Adipocyte (in vitro differentiated cells): Measurements from ENCODE around the gene OTUB1.

Experiments used
- DNase-seq: peaks from one replicate; pipeline ENCODE4 v3.0.0-alpha.2; 2015; ENCODE audit warnings: low read depth
- H3K27me3 ChIP-seq: replicated peaks from 2 replicates; pipeline ENCODE4 v1.7.0; 2013; ENCODE audit warnings: mild to moderate bottlenecking, low read length, moderate library complexity; ENCODE audit not compliant: control insufficient read depth, insufficient read depth
- H3K36me3 ChIP-seq: 2 replicates; pipeline ENCODE4 v1.7.0; 2013; ENCODE audit warnings: low read length, mild to moderate bottlenecking, moderate library complexity; ENCODE audit not compliant: control insufficient read depth, insufficient read depth, severe bottlenecking
- H3K4me1 ChIP-seq: 2 replicates; pipeline ENCODE4 v1.7.0; 2013; ENCODE audit warnings: mild to moderate bottlenecking, low read length, moderate library complexity; ENCODE audit not compliant: control insufficient read depth, insufficient read depth
- H3K4me3 ChIP-seq: 2 replicates; pipeline ENCODE4 v1.7.0; 2013; ENCODE audit warnings: mild to moderate bottlenecking, low read length, moderate library complexity
- H3K9ac ChIP-seq: 2 replicates; pipeline ENCODE4 v1.7.0; 2013; ENCODE audit warnings: mild to moderate bottlenecking, low read length, moderate library complexity
- H3K9me3 ChIP-seq: 2 replicates; pipeline ENCODE4 v1.7.0; 2013; ENCODE audit warnings: mild to moderate bottlenecking, low read length, moderate library complexity; ENCODE audit not compliant: control insufficient read depth

Gene OTUB1

GRCh38 chr11:64029773-64030172 is 43.5 kb downstream of the OTUB1 start:
- peaks cover 31% of the 10 kb centered on the region for H3K27me3 ChIP-seq
- DNase-seq = no peak
- H3K9ac ChIP-seq = no peak overlapping the region
- H3K9me3 ChIP-seq = no peaks in the 10 kb centered on the region
- H3K4me1 ChIP-seq = peaks cover 2% of the 10 kb centered on the region
- no peaks in the 10 kb centered on the region for H3K36me3 ChIP-seq
- no peak overlapping the region for H3K4me3 ChIP-seq

GRCh38 chr11:64031001-64031400 is 44.8 kb downstream of the OTUB1 start:
- DNase-seq = no peak
- H3K4me1 ChIP-seq = peaks cover 2% of the 10 kb centered on the region

GRCh38 chr11:64032050-64032449 is 45.8 kb downstream of the OTUB1 start:
- H3K36me3 ChIP-seq = no peaks in the 10 kb centered on the region
- H3K4me3 ChIP-seq = no peak overlapping the region
- no peak for DNase-seq
- H3K9ac ChIP-seq = no peak overlapping the region
- no peaks in the 10 kb centered on the region for H3K9me3 ChIP-seq
- H3K27me3 ChIP-seq = peaks cover 30% of the 10 kb centered on the region
- peaks cover 2% of the 10 kb centered on the region for H3K4me1 ChIP-seq

More at GRCh38 chr11:64031001-64031400, 44.8 kb downstream of the OTUB1 start:
- H3K4me3 ChIP-seq = no peak overlapping the region
- peaks cover 36% of the 10 kb centered on the region for H3K27me3 ChIP-seq
- no peaks in the 10 kb centered on the region for H3K36me3 ChIP-seq
- H3K9me3 ChIP-seq = no peaks in the 10 kb centered on the region
- H3K9ac ChIP-seq = no peak overlapping the region

- Histone ChIP-seq H3K36me3 (no peaks in the 10 kb centered on the region), H3K9me3 (no peaks in the 10 kb centered on the region)
Measured at GRCh38 chr11:64034411-64034811, 48.2 kb downstream of the OTUB1 start.

GRCh38 chr11:64035081-64035524 is 48.9 kb downstream of the OTUB1 start:
- H3K36me3 ChIP-seq = no peaks in the 10 kb centered on the region
- peaks cover 21% of the 10 kb centered on the region for H3K27me3 ChIP-seq
- no peak for DNase-seq
- no peak overlapping the region for H3K9ac ChIP-seq
- H3K9me3 ChIP-seq = no peaks in the 10 kb centered on the region
- no peaks in the 10 kb centered on the region for H3K4me1 ChIP-seq
- no peak overlapping the region for H3K4me3 ChIP-seq

More at GRCh38 chr11:64034411-64034811, 48.2 kb downstream of the OTUB1 start:
- Histone ChIP-seq H3K4me1 (no peaks in the 10 kb centered on the region), H3K4me3 (no peak overlapping the region), H3K27me3 (peaks cover 21% of the 10 kb centered on the region), H3K9ac (no peak overlapping the region)
- DNase-seq = no peak

GRCh38 chr11:64035576-64035975 is 49.3 kb downstream of the OTUB1 start, which contains the start of gene FLRT1:
Gene FLRT1 (plus strand): TSS chr11:64035931. CDS start chr11:64116268, 80,337 bp downstream.
- Histone ChIP-seq H3K4me1 (no peaks in the 10 kb centered on the region), H3K9ac (no peak within 1 kb of the TSS), H3K36me3 (no peaks in the 10 kb centered on the region), H3K9me3 (no peaks in the 10 kb centered on the region), H3K27me3 (peaks cover 21% of the 10 kb centered on the region), H3K4me3 (peak within 1 kb of the TSS; percentile 70)
- DNase-seq = peak; percentile 52

- H3K27me3 ChIP-seq = peaks cover 18% of the 10 kb centered on the region
- no peaks in the 10 kb centered on the region for H3K36me3 ChIP-seq
- no peaks in the 10 kb centered on the region for H3K9me3 ChIP-seq
- DNase-seq = peak; percentile 74
- H3K4me1 ChIP-seq = no peaks in the 10 kb centered on the region
- H3K4me3 ChIP-seq = peak overlapping the region; percentile 70
- H3K9ac ChIP-seq = no peak overlapping the region
Measured at GRCh38 chr11:64036087-64037026, 50.1 kb downstream of the OTUB1 start.

- no peak for DNase-seq
- Histone ChIP-seq H3K36me3 (no peaks in the 10 kb centered on the region), H3K9me3 (no peaks in the 10 kb centered on the region), H3K27me3 (peaks cover 20% of the 10 kb centered on the region), H3K4me1 (no peaks in the 10 kb centered on the region), H3K9ac (no peak overlapping the region), H3K4me3 (no peak overlapping the region)
Measured at GRCh38 chr11:64037027-64037634, 50.9 kb downstream of the OTUB1 start.

GRCh38 chr11:64038500-64038899 is 52.3 kb downstream of the OTUB1 start:
- H3K9ac ChIP-seq = no peak overlapping the region
- H3K9me3 ChIP-seq = no peaks in the 10 kb centered on the region
- DNase-seq = no peak
- H3K27me3 ChIP-seq = peaks cover 16% of the 10 kb centered on the region
- no peak overlapping the region for H3K4me3 ChIP-seq
- H3K36me3 ChIP-seq = no peaks in the 10 kb centered on the region
- no peaks in the 10 kb centered on the region for H3K4me1 ChIP-seq

GRCh38 chr11:64039012-64039665 is 52.9 kb downstream of the OTUB1 start:
- peaks cover 15% of the 10 kb centered on the region for H3K27me3 ChIP-seq
- H3K4me1 ChIP-seq = no peaks in the 10 kb centered on the region
- H3K9me3 ChIP-seq = no peaks in the 10 kb centered on the region
- H3K36me3 ChIP-seq = no peaks in the 10 kb centered on the region
- DNase-seq = no peak
- H3K4me3 ChIP-seq = no peak overlapping the region
- H3K9ac ChIP-seq = no peak overlapping the region
